Measurements from ENCODE around the gene SLC7A9.

DNA sequence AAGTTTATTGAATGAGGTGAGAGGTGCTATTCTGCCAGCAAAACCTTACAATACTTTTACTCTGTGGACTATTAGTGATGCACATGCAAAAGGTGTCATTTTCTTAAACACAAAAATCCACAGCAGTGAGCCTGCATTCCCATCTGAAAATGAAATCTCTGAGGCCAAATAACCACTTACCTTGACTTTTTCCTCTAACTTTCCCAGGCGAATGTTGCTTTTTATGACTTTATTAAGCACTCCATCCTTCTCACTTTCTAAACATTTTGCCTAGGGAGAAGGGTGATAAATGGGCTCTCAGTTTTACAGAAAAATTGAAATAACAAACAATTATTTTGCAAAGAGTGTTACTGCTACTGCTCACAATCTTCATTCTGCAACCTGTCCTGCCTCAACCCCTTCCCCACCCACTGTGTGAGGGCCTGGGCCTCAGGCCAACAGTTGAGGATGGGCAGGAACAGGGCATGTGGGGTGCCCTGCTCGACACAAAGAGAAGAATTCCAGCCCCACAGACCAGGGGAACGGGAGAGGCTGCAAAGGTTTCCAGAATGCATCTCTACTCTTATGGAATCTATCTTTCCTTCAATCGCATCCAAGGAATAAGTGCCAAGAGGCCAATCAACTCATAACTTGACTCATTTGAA is 18.1 kb upstream of the SLC7A9 start:
- TF ChIP-seq RCOR1 (IDR thresholded peaks at IDR 0.05; ENCODE audit: low read depth, low read length), result no peak
- TF ChIP-seq, protein P1, sequence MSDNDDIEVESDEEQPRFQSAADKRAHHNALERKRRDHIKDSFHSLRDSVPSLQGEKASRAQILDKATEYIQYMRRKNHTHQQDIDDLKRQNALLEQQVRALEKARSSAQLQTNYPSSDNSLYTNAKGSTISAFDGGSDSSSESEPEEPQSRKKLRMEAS (IDR thresholded peaks at IDR 0.05), result no peak
- TF ChIP-seq RAD21 (conservative IDR thresholded peaks at IDR 0.05 in 1 of 2, IDR thresholded peaks at IDR 0.05 in 1 of 2), result no peak
- no peak for TF ChIP-seq KDM5A (IDR thresholded peaks at IDR 0.05)
- no peak for TF ChIP-seq POLR2A (IDR thresholded peaks at IDR 0.05; ENCODE audit: low read length)
- TF ChIP-seq TFCP2L1 (CRISPR knock-in tag; IDR thresholded peaks at IDR 0.05), result no peak
